ENCODE measurements around the gene UGT1A7.
A peak's percentile ranks its signal among the peaks of the same experiment; 100 is the strongest.
"Not testable (repeated sequence)": the region's sequence is repeated elsewhere in the genome, so short reads cannot be mapped to it uniquely, and the experiment has no call there.

UGT1A7 gene

DNA sequence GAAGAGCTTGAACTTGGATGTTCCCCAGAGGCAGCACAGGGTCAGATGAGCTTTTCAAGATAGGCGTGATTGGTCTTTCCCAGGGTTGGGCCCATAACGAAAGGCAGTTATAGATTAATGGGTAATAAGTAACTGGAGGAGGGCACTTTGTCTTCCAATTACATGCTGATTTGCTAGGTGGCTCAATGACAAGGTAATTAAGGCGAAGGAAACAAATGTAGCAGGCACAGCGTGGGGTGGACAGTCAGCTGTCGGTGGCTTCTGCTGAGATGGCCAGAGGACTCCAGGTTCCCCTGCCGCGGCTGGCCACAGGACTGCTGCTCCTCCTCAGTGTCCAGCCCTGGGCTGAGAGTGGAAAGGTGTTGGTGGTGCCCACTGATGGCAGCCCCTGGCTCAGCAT, 36.9 kb downstream of the UGT1A7 start, which contains the start of gene UGT1A4:
UGT1A4 (plus strand) TSS at position 185 of the 400 bp plus-strand sequence; CDS start at position 270, 85 bp downstream.
- DNase-seq, result no peak

DNA sequence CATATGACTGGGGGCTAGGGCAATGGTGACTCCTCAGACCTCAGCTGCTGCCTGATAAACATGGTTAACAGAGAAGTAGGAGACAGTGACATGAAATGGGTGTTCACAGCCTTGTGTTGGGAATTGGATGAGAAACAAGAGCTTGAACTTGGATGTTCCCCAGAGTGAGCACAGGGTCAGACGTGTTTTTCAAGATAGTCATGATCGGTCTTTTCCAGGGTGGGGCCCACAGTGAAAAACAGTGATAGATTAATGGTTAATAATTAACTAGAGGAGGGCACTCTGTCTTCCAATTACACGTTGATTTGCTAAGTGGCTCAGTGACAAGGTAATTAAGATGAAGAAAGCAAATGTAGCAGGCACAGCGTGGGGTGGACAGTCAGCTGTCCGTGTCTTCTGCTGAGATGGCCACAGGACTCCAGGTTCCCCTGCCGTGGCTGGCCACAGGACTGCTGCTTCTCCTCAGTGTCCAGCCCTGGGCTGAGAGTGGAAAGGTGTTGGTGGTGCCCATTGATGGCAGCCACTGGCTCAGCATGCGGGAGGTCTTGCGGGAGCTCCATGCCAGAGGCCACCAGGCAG, 47.1 kb downstream of the UGT1A7 start, which contains the start of gene UGT1A3:
UGT1A3 (plus strand) TSS at position 320 of the 579 bp plus-strand sequence; CDS start at position 405, 85 bp downstream.
- DNase-seq, result no peak

GRCh38 chr2:233736868-233737653, 55.4 kb downstream of the UGT1A7 start:
- DNase-seq, result not testable (repeated sequence)

DNA sequence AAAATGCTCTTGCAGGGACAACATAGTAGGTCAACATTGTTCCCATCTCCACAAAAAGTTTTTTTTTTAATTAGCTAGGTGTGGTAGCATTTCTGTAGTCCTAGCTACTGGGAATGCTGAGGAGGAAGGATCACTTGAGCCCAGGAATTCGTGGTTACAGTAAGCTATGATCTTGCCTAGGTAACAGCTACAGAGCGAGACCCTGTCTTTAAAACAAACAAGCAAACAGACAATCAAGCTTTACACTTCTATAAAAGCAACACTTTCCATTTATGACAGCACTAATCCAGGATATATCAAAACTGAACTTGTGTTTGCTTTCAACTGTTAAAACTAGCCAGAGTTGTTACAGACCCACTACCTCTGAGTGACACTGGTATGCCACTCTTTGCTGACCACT, 59.2 kb downstream of the UGT1A7 start:
- no peak for DNase-seq

DNA sequence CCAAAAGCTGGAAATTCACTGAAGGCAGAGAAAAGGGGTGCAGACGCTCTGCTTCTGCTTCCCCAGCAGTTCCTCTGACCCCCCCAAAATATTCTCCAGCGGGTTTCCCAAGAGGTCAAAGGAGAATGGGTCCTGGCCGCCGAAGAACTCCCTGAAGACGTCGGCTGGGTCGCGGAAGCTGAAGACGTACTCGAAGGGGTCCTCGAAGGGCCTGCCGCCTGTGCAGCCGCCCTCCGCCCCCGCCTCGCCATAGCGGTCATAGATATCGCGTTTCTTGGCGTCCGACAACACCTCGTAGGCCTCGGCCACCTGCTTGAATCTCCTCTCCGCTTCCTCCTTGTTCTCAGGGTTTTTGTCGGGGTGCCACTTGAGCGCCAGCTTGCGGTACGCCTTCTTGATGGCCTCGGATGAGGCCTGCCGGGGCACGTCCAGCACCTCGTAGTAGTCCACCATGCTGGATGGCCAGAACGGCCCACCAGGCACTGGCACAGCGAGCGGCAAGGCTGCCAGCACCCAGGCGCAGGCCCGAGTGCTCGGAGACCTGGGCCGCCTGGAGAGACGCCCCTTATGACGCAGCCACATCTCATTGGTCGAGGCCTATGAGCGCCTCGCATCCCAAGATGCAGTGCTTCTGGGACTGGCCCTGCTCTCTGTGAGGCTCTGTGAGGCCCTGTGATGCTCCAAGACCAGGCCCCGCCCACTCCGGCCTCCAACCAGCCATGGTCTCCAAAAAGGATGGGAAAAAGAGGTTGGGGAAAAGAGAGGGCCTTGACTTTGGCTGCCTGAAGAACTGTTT, 62.0 kb downstream of the UGT1A7 start:
- DNase-seq, result no peak

DNA sequence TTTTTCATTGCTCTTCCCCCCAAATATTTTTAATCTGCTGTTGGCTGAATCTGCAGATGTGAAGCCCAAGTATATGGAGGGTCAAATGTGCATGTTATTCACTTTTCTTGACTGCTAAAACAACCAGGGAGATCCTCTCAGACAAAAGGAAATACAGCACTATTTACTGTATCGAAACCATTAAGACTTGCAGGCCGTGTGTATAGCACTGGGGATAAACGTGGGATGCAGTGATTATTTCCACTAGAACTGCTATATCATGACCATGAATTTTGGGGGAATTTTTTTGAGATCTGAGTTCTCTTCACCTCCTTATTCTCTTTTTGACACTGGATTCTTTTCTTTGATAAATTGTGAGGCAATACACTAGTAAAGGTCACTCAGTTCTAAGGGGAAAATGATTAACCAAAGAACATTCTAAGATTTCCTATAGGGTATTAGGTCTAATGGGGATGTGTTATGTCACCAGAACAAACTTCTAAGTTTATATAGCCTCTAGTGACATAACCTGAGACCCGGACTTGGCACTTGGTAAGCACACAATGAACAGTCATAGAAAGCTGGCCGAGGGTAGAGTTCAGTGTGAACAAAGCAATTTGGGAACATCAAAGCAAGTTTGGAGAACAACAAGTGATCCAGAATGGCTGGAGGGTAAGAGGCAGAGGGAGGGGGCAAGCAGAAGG, 63.5 kb downstream of the UGT1A7 start:
- DNase-seq, result no peak

- DNase-seq, result not testable (repeated sequence)
These were observed 64.1 kb downstream of the UGT1A7 start for GRCh38 chr2:233745838-233746237.

DNA sequence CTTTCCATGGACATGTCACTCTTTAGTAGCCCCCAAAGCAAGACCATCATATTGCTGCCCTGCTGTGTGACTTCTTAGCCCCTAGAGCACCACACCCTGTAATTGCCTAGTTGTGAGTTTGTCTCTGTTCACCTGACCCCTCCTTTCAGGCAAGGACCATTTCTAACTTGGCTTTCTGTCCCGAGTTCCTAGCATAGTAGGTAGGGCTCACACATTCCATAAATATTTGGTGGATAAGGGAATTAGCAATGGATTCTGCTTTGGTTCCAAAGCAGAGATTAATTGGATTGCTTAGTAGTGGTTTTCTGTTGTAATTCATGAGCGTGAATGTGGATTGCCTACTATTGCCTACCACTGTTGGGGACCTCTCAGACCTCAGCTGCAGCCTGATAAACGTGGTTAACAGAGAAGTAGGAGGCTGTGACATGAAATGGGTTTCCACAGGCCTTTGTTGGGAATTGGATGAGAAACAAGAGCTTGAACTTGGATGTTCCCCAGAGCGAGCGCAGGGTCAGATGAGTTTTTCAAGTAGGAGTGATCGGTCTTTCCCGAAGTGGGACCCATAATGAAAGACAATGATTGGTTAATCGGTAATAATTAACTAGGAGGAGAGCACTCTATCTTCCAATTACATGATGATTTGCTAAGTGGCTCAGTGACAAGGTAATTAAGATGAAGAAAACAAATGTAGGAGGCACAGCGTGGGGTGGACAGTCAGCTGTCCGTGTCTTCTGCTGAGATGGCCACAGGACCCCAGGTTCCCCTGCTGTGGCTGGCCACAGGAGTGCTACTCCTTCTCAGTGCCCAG, 65.0 kb downstream of the UGT1A7 start:
- DNase-seq, result no peak

GRCh38 chr2:233747283-233747544, 65.5 kb downstream of the UGT1A7 start:
- DNase-seq, result no peak

DNA sequence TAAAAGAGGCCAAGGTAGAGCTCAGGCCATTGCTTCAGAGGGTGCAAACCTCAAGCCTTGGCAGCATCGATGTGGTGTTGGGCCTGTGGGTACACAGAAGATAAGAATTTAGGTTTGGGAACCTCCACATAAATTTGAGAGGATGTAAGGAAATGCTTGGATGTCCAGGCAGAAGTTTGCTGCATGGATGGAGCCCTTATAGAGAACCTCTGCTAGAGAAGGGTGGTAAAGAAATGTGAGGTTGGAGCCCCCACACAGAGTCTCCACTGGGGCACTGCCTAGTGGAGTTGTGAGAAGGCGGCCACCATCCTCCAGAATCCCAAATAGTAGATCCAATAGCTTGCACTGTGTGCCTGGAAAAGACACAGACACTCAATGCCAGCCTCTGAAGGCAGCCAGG, 69.0 kb downstream of the UGT1A7 start:
- peak; percentile 12 for DNase-seq

GRCh38 chr2:233751212-233752009, 69.7 kb downstream of the UGT1A7 start:
- DNase-seq, result not testable (repeated sequence)

GRCh38 chr2:233754872-233755611, 73.3 kb downstream of the UGT1A7 start:
- no peak for DNase-seq

GRCh38 chr2:233756429-233757081, 74.9 kb downstream of the UGT1A7 start:
- no peak for DNase-seq

DNA sequence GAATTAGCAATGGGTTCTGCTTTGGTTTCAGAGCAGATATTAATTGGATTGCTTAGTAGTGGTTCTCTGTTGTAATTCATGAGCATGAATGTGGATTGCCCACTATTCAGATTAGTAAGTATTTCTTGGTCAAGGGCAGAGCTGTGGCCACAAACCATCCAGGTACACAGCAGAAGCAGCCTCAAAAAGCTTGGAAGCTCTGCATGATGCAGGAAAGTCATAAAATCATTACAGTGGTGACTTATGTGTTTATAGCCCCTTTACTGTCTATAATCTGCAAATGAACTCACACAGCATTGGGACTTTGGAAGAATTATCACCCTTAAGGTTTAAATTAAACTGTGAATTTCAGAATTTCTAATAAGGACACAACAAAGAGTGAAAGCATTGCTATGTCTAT, 76.4 kb downstream of the UGT1A7 start:
- no peak for DNase-seq

GRCh38 chr2:233758849-233759248, 77.1 kb downstream of the UGT1A7 start:
- DNase-seq, result no peak

DNA sequence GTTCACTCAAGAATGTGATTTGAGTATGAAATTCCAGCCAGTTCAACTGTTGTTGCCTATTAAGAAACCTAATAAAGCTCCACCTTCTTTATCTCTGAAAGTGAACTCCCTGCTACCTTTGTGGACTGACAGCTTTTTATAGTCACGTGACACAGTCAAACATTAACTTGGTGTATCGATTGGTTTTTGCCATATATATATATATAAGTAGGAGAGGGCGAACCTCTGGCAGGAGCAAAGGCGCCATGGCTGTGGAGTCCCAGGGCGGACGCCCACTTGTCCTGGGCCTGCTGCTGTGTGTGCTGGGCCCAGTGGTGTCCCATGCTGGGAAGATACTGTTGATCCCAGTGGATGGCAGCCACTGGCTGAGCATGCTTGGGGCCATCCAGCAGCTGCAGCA, 78.3 kb downstream of the UGT1A7 start, which contains the start of gene UGT1A1:
UGT1A1 (plus strand) TSS at position 228 of the 400 bp plus-strand sequence; CDS start at position 246, 18 bp downstream.
- no peak for DNase-seq

- no peak for DNase-seq
These were observed 79.5 kb downstream of the UGT1A7 start for GRCh38 chr2:233761040-233761769.

- DNase-seq, result no peak
These were observed 82.6 kb downstream of the UGT1A7 start for GRCh38 chr2:233764264-233764663.

GRCh38 chr2:233764761-233765160, 83.1 kb downstream of the UGT1A7 start:
- no peak for DNase-seq
